OCI-LY7 (cell line): Measurements from ENCODE around the gene DDX54. TPM values are rescaled to one million over a fixed set of nuclear protein-coding genes. Genes with fewer than 3 reads are reported as not detected.
A peak's percentile ranks its signal among the peaks of the same experiment; 100 is the strongest.

Experiments used
- BruUV-seq: library from RNA; stranded (reverse); fragments of 400-500 nt; replicated peaks from 2 replicates; lab custom pipeline; 2021; lab: Mats Ljungman, UMichigan
- CTCF ChIA-PET: fragments of 300-600 bp; sonication (Branson Sonifier 250); formaldehyde crosslinking; loops from one replicate; lab custom pipeline; 2022; ENCODE audit warnings: antibody characterized with exemption; ENCODE audit not compliant: unreplicated experiment; lab: Charles Lee
- POLR2A ChIA-PET: fragments of 300-600 bp; sonication (Branson Sonifier 250); formaldehyde crosslinking; loops from one replicate; lab custom pipeline; 2022; ENCODE audit warnings: antibody characterized with exemption; lab: Charles Lee
- DNase-seq: peaks from one replicate; pipeline ENCODE4 v3.0.0-alpha.2; 2015; ENCODE audit warnings: low spot score
- H2AFZ ChIP-seq: fragments of 200-600 bp; sonication (generic), shearing (Covaris generic); 2 replicates; pipeline ENCODE4 v1.6.1; 2014; ENCODE audit warnings: mild to moderate bottlenecking, antibody characterized with exemption, low read length, moderate library complexity
- H3K27ac ChIP-seq: fragments of 200-600 bp; sonication (generic); 2 replicates; pipeline ENCODE4 v1.5.1; 2014; ENCODE audit warnings: mixed run types, low read depth, mild to moderate bottlenecking, moderate library complexity, low read length, inconsistent platforms; ENCODE audit not compliant: poor library complexity, severe bottlenecking
- H3K36me3 ChIP-seq: fragments of 200-600 bp; sonication (generic); 2 replicates; pipeline ENCODE4 v1.6.1; 2014; ENCODE audit warnings: mild to moderate bottlenecking, antibody characterized with exemption, low read length, moderate library complexity, mixed read lengths; ENCODE audit not compliant: insufficient read depth
- H3K4me1 ChIP-seq: fragments of 200-600 bp; sonication (generic); 2 replicates; pipeline ENCODE4 v1.5.1; 2014; ENCODE audit warnings: mild to moderate bottlenecking, low read length; ENCODE audit not compliant: insufficient read depth, poor library complexity, severe bottlenecking
- H3K4me2 ChIP-seq: fragments of 200-600 bp; sonication (generic); 2 replicates; pipeline ENCODE4 v1.6.1; 2014; ENCODE audit warnings: mild to moderate bottlenecking, low read length
- H3K4me3 ChIP-seq: fragments of 200-600 bp; sonication (generic); 2 replicates; pipeline ENCODE4 v1.5.1; 2014; ENCODE audit warnings: mild to moderate bottlenecking, low read depth, low read length; ENCODE audit not compliant: poor library complexity, severe bottlenecking
- H3K79me2 ChIP-seq: fragments of 200-600 bp; sonication (generic); 2 replicates; pipeline ENCODE4 v1.6.1; 2016; ENCODE audit warnings: low read depth, mild to moderate bottlenecking, low read length, moderate library complexity, mixed read lengths; ENCODE audit not compliant: insufficient read depth
- H3K9me2 ChIP-seq: fragments of 200-600 bp; sonication (generic); 2 replicates; pipeline ENCODE4 v1.6.1; 2016; ENCODE audit warnings: mild to moderate bottlenecking, low read length, mixed read lengths; ENCODE audit not compliant: insufficient read depth
- H3K9me3 ChIP-seq: fragments of 200-600 bp; sonication (generic); 2 replicates; pipeline ENCODE4 v1.6.1; 2014; ENCODE audit warnings: mild to moderate bottlenecking, mixed run types, low read length, mixed read lengths
- H4K20me1 ChIP-seq: fragments of 200-600 bp; sonication (generic); 2 replicates; pipeline ENCODE4 v1.6.1; 2014; ENCODE audit warnings: mild to moderate bottlenecking, antibody characterized with exemption, low read length, moderate library complexity, mixed read lengths; ENCODE audit not compliant: insufficient read depth
- EZH2phosphoT487 ChIP-seq: fragments of 200-600 bp; sonication (generic); IDR thresholded peaks from 2 replicates; pipeline ENCODE4 v1.6.1; 2018; ENCODE audit warnings: low read depth, borderline replicate concordance, mild to moderate bottlenecking, mixed run types, antibody characterized with exemption, low read length, moderate library complexity, mixed read lengths
- intact Hi-C: fragments of 100-400 bp; cut with micrococcal nuclease; formaldehyde crosslinking; loops from one replicate; pipeline ENCODE4 v1.10.0; 2022; ENCODE audit not compliant: unreplicated experiment
- total RNA-seq, 2 experiments: library from RNA; depleted of rRNA in 1 of 2; stranded (reverse); fragments of >200 nt in 1 of 2; shearing (Covaris generic) in 1 of 2; gene quantifications; 2 replicates each; pipeline ENCODE4 v1.2.3, GENCODE V29; 2014 to 2022
- TF ChIP-seq, protein P1 (sequence below): fragments of 200-600 bp; sonication (generic); conservative IDR thresholded peaks from 2 replicates; pipeline ENCODE4 v1.5.1; 2014; ENCODE audit warnings: mild to moderate bottlenecking, antibody characterized with exemption, low read length, moderate library complexity, mixed read lengths

DDX54 gene
- total RNA-seq, 2 experiments from 2014 or later: 87.2 to 145 TPM

DNA sequence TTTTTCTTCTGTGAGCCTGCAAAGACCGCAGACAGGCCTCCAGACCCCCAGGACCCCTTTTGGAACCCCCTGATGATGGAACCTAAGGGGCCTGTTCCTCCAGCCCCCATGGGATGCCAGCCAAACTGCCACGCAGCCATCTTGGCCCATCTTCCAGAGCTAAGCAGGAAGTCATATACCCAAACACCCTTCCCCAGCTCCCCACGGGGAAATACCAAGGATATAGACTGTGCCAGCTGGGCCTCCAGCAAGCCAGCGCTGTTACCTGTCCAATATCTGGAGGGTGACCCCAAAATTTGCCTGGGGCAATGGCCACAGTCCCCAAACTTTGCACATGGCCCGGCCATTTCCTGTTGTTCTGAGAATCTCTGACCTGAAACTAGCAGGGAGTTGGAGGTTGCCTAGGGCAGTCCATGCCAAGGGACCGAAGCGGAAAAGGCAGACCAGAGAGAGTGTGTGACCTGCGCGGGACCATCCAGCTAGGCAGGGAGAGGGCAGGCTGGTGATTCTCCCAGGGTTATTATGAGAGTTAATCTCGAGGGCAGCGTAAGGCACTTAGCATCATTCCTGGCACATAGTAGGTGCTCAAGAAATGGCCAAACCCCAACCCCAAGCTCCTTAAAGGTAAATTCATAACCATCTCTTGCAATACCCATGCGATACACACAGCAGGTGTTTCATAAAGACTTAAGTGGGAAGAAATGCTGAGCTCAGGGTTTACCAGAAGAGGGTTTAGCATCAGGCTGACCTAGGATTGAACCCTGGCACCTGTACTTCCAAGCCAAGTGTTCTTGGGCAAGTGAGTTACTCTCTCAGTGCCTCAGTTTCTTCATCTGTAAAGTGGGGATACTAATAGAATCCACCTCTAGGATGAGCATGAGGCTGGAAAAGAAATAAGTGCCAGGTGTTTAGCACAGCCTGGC lies 47.2 kb downstream of the DDX54 start:
- Histone ChIP-seq H3K79me2 (peaks cover 23% of the 10 kb centered on the region), H3K4me1 (peaks cover 70% of the 10 kb centered on the region), H3K36me3 (peaks cover 23% of the 10 kb centered on the region), H4K20me1 (0 out of 2 replicates have a peak, but pooled peaks cover 6% of the 10 kb centered on the region), H3K9me2 (no peaks in the 10 kb centered on the region), H3K9me3 (no peaks in the 10 kb centered on the region), H2AFZ (peak overlapping the region; percentile 12; the same call in 1 of the 2 replicates), H3K4me3 (no peak overlapping the region), H3K4me2 (no peak overlapping the region), H3K27ac (peak overlapping the region; percentile 8)
- TF ChIP-seq EZH2phosphoT487: no peak
- TF ChIP-seq, protein P1, sequence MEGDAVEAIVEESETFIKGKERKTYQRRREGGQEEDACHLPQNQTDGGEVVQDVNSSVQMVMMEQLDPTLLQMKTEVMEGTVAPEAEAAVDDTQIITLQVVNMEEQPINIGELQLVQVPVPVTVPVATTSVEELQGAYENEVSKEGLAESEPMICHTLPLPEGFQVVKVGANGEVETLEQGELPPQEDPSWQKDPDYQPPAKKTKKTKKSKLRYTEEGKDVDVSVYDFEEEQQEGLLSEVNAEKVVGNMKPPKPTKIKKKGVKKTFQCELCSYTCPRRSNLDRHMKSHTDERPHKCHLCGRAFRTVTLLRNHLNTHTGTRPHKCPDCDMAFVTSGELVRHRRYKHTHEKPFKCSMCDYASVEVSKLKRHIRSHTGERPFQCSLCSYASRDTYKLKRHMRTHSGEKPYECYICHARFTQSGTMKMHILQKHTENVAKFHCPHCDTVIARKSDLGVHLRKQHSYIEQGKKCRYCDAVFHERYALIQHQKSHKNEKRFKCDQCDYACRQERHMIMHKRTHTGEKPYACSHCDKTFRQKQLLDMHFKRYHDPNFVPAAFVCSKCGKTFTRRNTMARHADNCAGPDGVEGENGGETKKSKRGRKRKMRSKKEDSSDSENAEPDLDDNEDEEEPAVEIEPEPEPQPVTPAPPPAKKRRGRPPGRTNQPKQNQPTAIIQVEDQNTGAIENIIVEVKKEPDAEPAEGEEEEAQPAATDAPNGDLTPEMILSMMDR: no peak
- no TSS peak for BruUV-seq
- DNase-seq: no peak
- POLR2A ChIA-PET: interaction anchor here (0.7 to 2.1 kb wide), 7 partner anchors 11 to 142 kb away, joined by 3 to 5 read pairs (median 4); no protein-coding TSS in a partner anchor
- intact Hi-C loops: no loop called here
- CTCF ChIA-PET: interaction anchor here (0.7 to 1.5 kb wide), 2 partner anchors 15 to 16 kb away, joined by 3 read pairs; no protein-coding TSS in a partner anchor

DNA sequence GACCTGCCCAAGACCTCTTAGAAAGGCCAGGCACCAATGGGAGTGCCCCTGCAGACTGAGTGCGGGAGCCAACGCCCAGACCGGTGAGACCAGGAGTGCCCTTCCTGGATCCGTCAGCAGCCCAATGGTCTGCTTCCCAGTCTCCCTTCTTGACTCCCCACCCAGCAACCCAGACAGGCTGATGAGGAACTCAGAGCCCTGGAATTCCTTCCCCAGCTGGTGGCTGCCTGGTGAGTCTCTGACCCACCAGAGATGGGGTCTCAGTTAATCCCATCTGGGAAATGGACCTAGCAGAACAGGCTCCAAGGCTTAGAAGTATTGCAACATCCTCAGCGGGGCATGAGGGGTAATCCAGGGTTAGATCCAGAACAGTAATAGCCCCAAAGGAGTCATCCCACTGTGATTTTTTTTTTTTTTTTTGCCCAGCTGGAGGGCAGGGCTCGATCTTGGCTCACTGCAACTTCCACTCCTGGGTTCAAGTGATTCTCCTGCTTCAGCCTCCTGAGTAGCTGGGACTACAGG lies 48.2 kb downstream of the DDX54 start:
- Histone ChIP-seq H3K4me1 (peaks cover 70% of the 10 kb centered on the region), H3K4me3 (no peak overlapping the region), H2AFZ (no peak overlapping the region), H4K20me1 (0 out of 2 replicates have a peak, but pooled peaks cover 6% of the 10 kb centered on the region), H3K79me2 (peaks cover 34% of the 10 kb centered on the region), H3K27ac (peak overlapping the region; percentile 63), H3K36me3 (peaks cover 34% of the 10 kb centered on the region), H3K4me2 (0 out of 2 replicates have a peak overlapping the region, but pooled peaks have one; percentile 65), H3K9me2 (no peaks in the 10 kb centered on the region), H3K9me3 (no peaks in the 10 kb centered on the region)
- ChIA-PET POLR2A (interaction anchor here (0.7 to 2.1 kb wide), 4 partner anchors 12 to 141 kb away, joined by 3 to 5 read pairs (median 4); no protein-coding TSS in a partner anchor), CTCF (no interaction called here)
- no TSS peak for BruUV-seq
- DNase-seq: no peak
- intact Hi-C loops: no loop called here
- TF ChIP-seq, protein P1: no peak
- TF ChIP-seq EZH2phosphoT487: no peak
